Thyroid gland (tissue), 4 donors: ENCODE data around the gene LRMDA.

Experiments used
- POLR2A ChIP-seq, 2 donors: fragments of 450-650 bp; IDR thresholded peaks; one replicate each; pipeline ENCODE4 v1.6.1; 2017; ENCODE audit warnings: antibody characterized with exemption in 2 of 2, mild to moderate bottlenecking in 2 of 2, moderate library complexity in 1 of 2
- TF ChIP-seq, protein P1 (sequence below), 6 experiments: fragments of 200-600 bp in 3 of 6; fragments of 450-650 bp in 3 of 6; sonication (generic) in 3 of 6; IDR thresholded peaks; one replicate each; pipeline ENCODE4 v1.5.1; 2016 to 2019; ENCODE audit warnings: antibody characterized with exemption in 6 of 6, mild to moderate bottlenecking in 2 of 6, inconsistent platforms in 1 of 6, moderate library complexity in 1 of 6

DNA sequence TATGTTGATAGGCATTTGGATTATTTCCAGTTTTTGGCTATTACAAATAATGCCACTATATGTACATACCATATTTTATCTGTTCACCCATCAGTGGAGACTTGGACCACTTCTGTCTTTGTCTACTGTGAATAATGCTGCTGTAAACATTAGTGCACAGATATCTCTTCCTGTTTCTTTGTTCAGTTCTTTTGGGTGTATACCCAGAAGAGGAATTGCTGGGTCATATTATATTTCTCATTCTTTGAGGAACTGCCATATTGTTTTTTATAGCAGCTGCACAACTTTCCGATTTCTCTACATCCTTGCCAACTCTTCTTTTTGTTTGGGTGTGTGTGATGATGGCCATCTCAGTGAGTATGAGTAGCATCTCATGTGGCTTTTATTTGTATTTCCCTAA is 218.0 kb downstream of the LRMDA start:
- TF ChIP-seq, protein P1, sequence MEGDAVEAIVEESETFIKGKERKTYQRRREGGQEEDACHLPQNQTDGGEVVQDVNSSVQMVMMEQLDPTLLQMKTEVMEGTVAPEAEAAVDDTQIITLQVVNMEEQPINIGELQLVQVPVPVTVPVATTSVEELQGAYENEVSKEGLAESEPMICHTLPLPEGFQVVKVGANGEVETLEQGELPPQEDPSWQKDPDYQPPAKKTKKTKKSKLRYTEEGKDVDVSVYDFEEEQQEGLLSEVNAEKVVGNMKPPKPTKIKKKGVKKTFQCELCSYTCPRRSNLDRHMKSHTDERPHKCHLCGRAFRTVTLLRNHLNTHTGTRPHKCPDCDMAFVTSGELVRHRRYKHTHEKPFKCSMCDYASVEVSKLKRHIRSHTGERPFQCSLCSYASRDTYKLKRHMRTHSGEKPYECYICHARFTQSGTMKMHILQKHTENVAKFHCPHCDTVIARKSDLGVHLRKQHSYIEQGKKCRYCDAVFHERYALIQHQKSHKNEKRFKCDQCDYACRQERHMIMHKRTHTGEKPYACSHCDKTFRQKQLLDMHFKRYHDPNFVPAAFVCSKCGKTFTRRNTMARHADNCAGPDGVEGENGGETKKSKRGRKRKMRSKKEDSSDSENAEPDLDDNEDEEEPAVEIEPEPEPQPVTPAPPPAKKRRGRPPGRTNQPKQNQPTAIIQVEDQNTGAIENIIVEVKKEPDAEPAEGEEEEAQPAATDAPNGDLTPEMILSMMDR (IDR thresholded peaks at IDR 0.05) = no peak
- TF ChIP-seq POLR2A (IDR thresholded peaks at IDR 0.05) = no peak
